IMR-90 (cell line): Measurements from ENCODE around the gene RAB20. TPM values are rescaled to one million over a fixed set of nuclear protein-coding genes. Genes with fewer than 3 reads are reported as not detected.

Experiments used
- ATAC-seq: fragments of 200-7000 bp; cut with Tn5 transposase; 2 replicates; pipeline ENCODE4 v1.9.1; 2020; ENCODE audit warnings: low read depth, mild to moderate bottlenecking, moderate library complexity
- BruUV-seq: library from RNA; stranded (reverse); fragments of 400-500 nt; replicated peaks from 2 replicates; lab custom pipeline; 2021; lab: Mats Ljungman, UMichigan
- CTCF ChIA-PET: fragments of 300-600 bp; formaldehyde crosslinking; extraction: SDS; loops from one replicate; lab custom pipeline; 2021; ENCODE audit warnings: antibody characterized with exemption; lab: Yijun Ruan, JAX
- POLR2A ChIA-PET: fragments of 300-600 bp; sonication (Branson Sonifier 250); formaldehyde crosslinking; loops from one replicate; lab custom pipeline; 2022; ENCODE audit warnings: antibody characterized with exemption; ENCODE audit not compliant: unreplicated experiment; lab: Charles Lee
- DNase-seq: peaks from one replicate; pipeline ENCODE4 v3.0.0; 2013
- H2AFZ ChIP-seq: replicated peaks from 2 replicates; pipeline ENCODE3; 2013; ENCODE audit warnings: low read length, mild to moderate bottlenecking; ENCODE audit not compliant: poor library complexity
- H2AK5ac ChIP-seq: 2 replicates; pipeline ENCODE4 v1.6.1; 2013; ENCODE audit warnings: low read depth, low read length, inconsistent platforms
- H2AK9ac ChIP-seq: replicated peaks from 2 replicates; pipeline ENCODE3; 2013; ENCODE audit warnings: mild to moderate bottlenecking, low read depth, low read length, moderate library complexity; ENCODE audit not compliant: poor library complexity
- H2BK120ac ChIP-seq: 2 replicates; pipeline ENCODE4 v1.6.1; 2013; ENCODE audit warnings: low read depth, low read length, inconsistent platforms
- H2BK15ac ChIP-seq: 3 replicates; pipeline ENCODE4 v1.6.1; 2013; ENCODE audit warnings: low read depth, low read length, inconsistent platforms
- H2BK20ac ChIP-seq: 2 replicates; pipeline ENCODE4 v1.6.1; 2013; ENCODE audit warnings: low read depth, mild to moderate bottlenecking, inconsistent platforms, low read length, moderate library complexity
- H2BK5ac ChIP-seq: 2 replicates; pipeline ENCODE4 v1.6.1; 2013; ENCODE audit warnings: mild to moderate bottlenecking, low read depth, low read length, inconsistent platforms; ENCODE audit not compliant: poor library complexity, severe bottlenecking
- H3K14ac ChIP-seq: replicated peaks from 2 replicates; pipeline ENCODE4 v1.6.1; 2013; ENCODE audit warnings: low read depth, low read length, inconsistent platforms
- H3K18ac ChIP-seq: 2 replicates; pipeline ENCODE4 v1.6.1; 2013; ENCODE audit warnings: low read depth, low read length, control low read depth
- H3K23ac ChIP-seq: 2 replicates; pipeline ENCODE4 v1.6.1; 2013; ENCODE audit warnings: low read depth, low read length, inconsistent platforms
- H3K27ac ChIP-seq: 2 replicates; pipeline ENCODE4 v1.5.1; 2013; ENCODE audit warnings: mild to moderate bottlenecking, control low read depth, low read length; ENCODE audit not compliant: insufficient read depth
- H3K27me3 ChIP-seq: 2 replicates; pipeline ENCODE4 v1.6.1; 2013; ENCODE audit warnings: low read length; ENCODE audit not compliant: control insufficient read depth, insufficient read depth
- H3K36me3 ChIP-seq: 2 replicates; pipeline ENCODE4 v1.6.1; 2013; ENCODE audit warnings: low read length, mixed read lengths; ENCODE audit not compliant: control insufficient read depth, insufficient read depth
- H3K4ac ChIP-seq: 2 replicates; pipeline ENCODE4 v1.6.1; 2013; ENCODE audit warnings: low read depth, low read length, inconsistent platforms
- H3K4me1 ChIP-seq: 2 replicates; pipeline ENCODE4 v1.6.1; 2013; ENCODE audit warnings: low read length, mixed read lengths; ENCODE audit not compliant: control insufficient read depth, insufficient read depth
- H3K4me2 ChIP-seq: 2 replicates; pipeline ENCODE4 v1.6.1; 2013; ENCODE audit warnings: low read depth, mild to moderate bottlenecking, control low read depth, low read length, moderate library complexity
- H3K4me3 ChIP-seq: 2 replicates; pipeline ENCODE4 v1.5.1; 2013; ENCODE audit warnings: low read depth, mild to moderate bottlenecking, control low read depth, low read length, moderate library complexity; ENCODE audit not compliant: insufficient read depth
- H3K56ac ChIP-seq: 2 replicates; pipeline ENCODE4 v1.6.1; 2013; ENCODE audit warnings: low read length, inconsistent platforms; ENCODE audit not compliant: insufficient read depth; ENCODE audit errors: extremely low read depth
- H3K79me1 ChIP-seq, 2 experiments: 2 replicates each; pipeline ENCODE4 v1.6.1; 2013; ENCODE audit warnings: low read length in 2 of 2, inconsistent platforms in 1 of 2, low read depth in 1 of 2
- H3K9ac ChIP-seq: 2 replicates; pipeline ENCODE4 v1.6.1; 2013; ENCODE audit warnings: low read depth, low read length, control low read depth
- H3K9me1 ChIP-seq: 2 replicates; pipeline ENCODE4 v1.6.1; 2013; ENCODE audit warnings: low read length, inconsistent platforms; ENCODE audit not compliant: insufficient read depth
- H3K9me3 ChIP-seq: 2 replicates; pipeline ENCODE4 v1.6.1; 2013; ENCODE audit warnings: low read length; ENCODE audit not compliant: control insufficient read depth, insufficient read depth
- H4K20me1 ChIP-seq: 2 replicates; pipeline ENCODE4 v1.6.1; 2013; ENCODE audit warnings: low read length, inconsistent platforms; ENCODE audit not compliant: insufficient read depth
- H4K5ac ChIP-seq: 2 replicates; pipeline ENCODE4 v1.6.1; 2013; ENCODE audit warnings: mild to moderate bottlenecking, low read depth, low read length, control low read depth
- H4K8ac ChIP-seq, 2 experiments: 2 replicates each; pipeline ENCODE4 v1.6.1; 2013; ENCODE audit warnings: low read depth in 2 of 2, low read length in 2 of 2, control low read depth in 1 of 2, inconsistent platforms in 1 of 2
- H4K91ac ChIP-seq: 2 replicates; pipeline ENCODE4 v1.6.1; 2013; ENCODE audit warnings: low read depth, low read length, inconsistent platforms; ENCODE audit not compliant: insufficient read depth
- CEBPB ChIP-seq: IDR thresholded peaks from 2 replicates; pipeline ENCODE4 v1.6.1; 2012; ENCODE audit warnings: low read depth, low read length, improper control_type of control experiment
- WGBS, 2 experiments: methylation state at CpG; one replicate each; pipeline versions ENCODE4 v1.1.5 to v1.1.7; 2013; ENCODE audit warnings: missing lambda C conversion rate in 2 of 2; ENCODE audit not compliant: insufficient read length in 1 of 2; ENCODE audit errors: extremely low coverage in 2 of 2; 5-methylcytosine and 5-hydroxymethylcytosine counted together
- dilution Hi-C: fragments of 300-500 bp; cut with HindIII; formaldehyde crosslinking; loops from one replicate; pipeline ENCODE4 v1.14.3; 2018; ENCODE audit warnings: low sequenced_read_pairs; ENCODE audit not compliant: unreplicated experiment
- in situ Hi-C: fragments of 300-500 bp; cut with MboI; formaldehyde crosslinking; loops from 3 replicates; pipeline ENCODE4 v1.14.3; 2019; ENCODE audit warnings: low sequenced_read_pairs, inconsistent platforms, mixed read lengths
- intact Hi-C: fragments of 100-400 bp; cut with micrococcal nuclease; formaldehyde crosslinking; loops from 2 replicates; pipeline ENCODE4 v1.10.0; 2022
- polyA plus RNA-seq, 3 experiments: library from polyadenylated mRNA; depleted of rRNA; stranded (reverse); fragments of >200 nt; gene quantifications; 2 replicates each; pipeline ENCODE4 v1.2.3, GENCODE V29; 2012; ENCODE audit warnings: low replicate concordance in 1 of 3
- total RNA-seq: library from RNA; depleted of rRNA; stranded (reverse); fragments of >200 nt; gene quantifications from 2 replicates; pipeline ENCODE4 v1.2.3, GENCODE V29; 2012
- TF ChIP-seq, protein P1 (sequence below): fragments of 150-350 bp; IDR thresholded peaks from 2 replicates; pipeline ENCODE4 v1.6.1; 2017; ENCODE audit warnings: mild to moderate bottlenecking, antibody characterized with exemption, low read length, low read depth

The RAB20 gene
- total and polyA plus RNA-seq, 2 of the 4 experiments (the other 2 are of a cell fraction): 3.8 to 5.1 TPM

- H3K9me3 ChIP-seq: no peaks in the 10 kb centered on the region
- H2BK20ac ChIP-seq: no peak overlapping the region
- no peak overlapping the region for H3K4me2 ChIP-seq
- no peak overlapping the region for H4K5ac ChIP-seq
- H2BK5ac ChIP-seq: no peak overlapping the region
- H4K20me1 ChIP-seq: no peaks in the 10 kb centered on the region; the same call in 1 of the 2 replicates
- intact Hi-C loops (no loop called here), dilution Hi-C loops (no loop called here), in situ Hi-C loops (no loop called here)
- H3K9me1 ChIP-seq: peaks cover 9% of the 10 kb centered on the region; the same call in 1 of the 2 replicates
- H2AK5ac ChIP-seq: no peak overlapping the region
- H3K27me3 ChIP-seq: no peaks in the 10 kb centered on the region
- ChIA-PET POLR2A (no interaction called here), CTCF (no interaction called here)
- no peak overlapping the region for H2AFZ ChIP-seq
- DNase-seq (peak; percentile 64), ATAC-seq (no peak)
- no peak overlapping the region for H3K23ac ChIP-seq
- no peak overlapping the region for H3K4ac ChIP-seq
- H4K91ac ChIP-seq: no peak overlapping the region
- no peak overlapping the region for H3K4me3 ChIP-seq
- no peak overlapping the region for H2BK15ac ChIP-seq
- H3K4me1 ChIP-seq: no peaks in the 10 kb centered on the region; the same call in 1 of the 2 replicates
- H3K56ac ChIP-seq: no peak overlapping the region
- no peak overlapping the region for H3K14ac ChIP-seq
- no peak overlapping the region for H2BK120ac ChIP-seq
- peak; percentile 76 for TF ChIP-seq CEBPB
- TF ChIP-seq, protein P1, sequence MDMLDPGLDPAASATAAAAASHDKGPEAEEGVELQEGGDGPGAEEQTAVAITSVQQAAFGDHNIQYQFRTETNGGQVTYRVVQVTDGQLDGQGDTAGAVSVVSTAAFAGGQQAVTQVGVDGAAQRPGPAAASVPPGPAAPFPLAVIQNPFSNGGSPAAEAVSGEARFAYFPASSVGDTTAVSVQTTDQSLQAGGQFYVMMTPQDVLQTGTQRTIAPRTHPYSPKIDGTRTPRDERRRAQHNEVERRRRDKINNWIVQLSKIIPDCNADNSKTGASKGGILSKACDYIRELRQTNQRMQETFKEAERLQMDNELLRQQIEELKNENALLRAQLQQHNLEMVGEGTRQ: no peak
- no peak overlapping the region for H3K18ac ChIP-seq
- H3K36me3 ChIP-seq: no peaks in the 10 kb centered on the region; the same call in 1 of the 2 replicates
- 0% methylated on average over 1 of the region's 5 CpGs; no CpG with 5 or more reads in 1 of the 2 experiments for WGBS, 2 experiments
- BruUV-seq: no TSS peak
- no peak overlapping the region for H4K8ac ChIP-seq
- no peak overlapping the region for H3K9ac ChIP-seq
- no peak overlapping the region for H2AK9ac ChIP-seq
- H3K79me1 ChIP-seq: 0 out of 4 replicates have a peak, but pooled peaks cover 0 to 5% of the 10 kb centered on the region in 2 experiments
- H3K27ac ChIP-seq: no peak overlapping the region
Observed at GRCh38 chr13:110528371-110528770, 33.2 kb downstream of the RAB20 start.
